ENCODE measurements around the gene SEPSECS. TPM values are rescaled to one million over a fixed set of nuclear protein-coding genes. Genes with fewer than 3 reads are reported as not detected.

SEPSECS gene
- total RNA-seq, 1 experiment from 2014 or later = 9.1 TPM

GRCh38 chr4:25092139-25092538, 68.1 kb downstream of the SEPSECS start:
- BruUV-seq (replicated peaks) = no TSS peak
- Histone ChIP-seq H4K20me1 (ENCODE audit: insufficient read depth) (no peaks in the 10 kb centered on the region), H2AFZ (no peak overlapping the region), H3K9me2 (ENCODE audit: insufficient read depth) (no peaks in the 10 kb centered on the region), H3K36me3 (ENCODE audit: low read depth) (no peaks in the 10 kb centered on the region), H3K9me3 (ENCODE audit: insufficient read depth, low read depth) (no peaks in the 10 kb centered on the region), H3K4me3 (no peak overlapping the region), H3K4me2 (no peak overlapping the region), H3K79me2 (ENCODE audit: low read depth) (no peaks in the 10 kb centered on the region), H3K27me3 (ENCODE audit: insufficient read depth, low read depth) (peaks cover 13% of the 10 kb centered on the region; the same call in 1 of the 2 replicates), H3K4me1 (replicated peaks; ENCODE audit: insufficient read depth) (no peaks in the 10 kb centered on the region), H3K27ac (no peak overlapping the region), H3F3A (ENCODE audit: insufficient read depth, low read depth) (no peaks in the 10 kb centered on the region)
- DNase-seq = no peak
- POLR2A ChIA-PET (ENCODE audit: unreplicated experiment) = no interaction called here
- TF ChIP-seq CTCF (conservative IDR thresholded peaks at IDR 0.05) (no peak), EZH2 (IDR thresholded peaks at IDR 0.05; ENCODE audit: low read depth) (no peak)
- intact Hi-C loops (cut with micrococcal nuclease; ENCODE audit: unreplicated experiment) = no loop called here
- CTCF ChIA-PET = no interaction called here

- intact Hi-C loops (cut with micrococcal nuclease; ENCODE audit: unreplicated experiment) = no loop called here
- Histone ChIP-seq H3K9me2 (ENCODE audit: insufficient read depth) (no peaks in the 10 kb centered on the region), H3K4me1 (replicated peaks; ENCODE audit: insufficient read depth) (no peaks in the 10 kb centered on the region), H3K27ac (no peak overlapping the region), H4K20me1 (ENCODE audit: insufficient read depth) (no peaks in the 10 kb centered on the region), H3K27me3 (ENCODE audit: insufficient read depth, low read depth) (peaks cover 13% of the 10 kb centered on the region; the same call in 1 of the 2 replicates), H3K4me3 (no peak overlapping the region), H3K79me2 (ENCODE audit: low read depth) (no peaks in the 10 kb centered on the region), H3K4me2 (no peak overlapping the region), H2AFZ (no peak overlapping the region), H3K9me3 (ENCODE audit: insufficient read depth, low read depth) (no peaks in the 10 kb centered on the region), H3K36me3 (ENCODE audit: low read depth) (no peaks in the 10 kb centered on the region), H3F3A (ENCODE audit: insufficient read depth, low read depth) (no peaks in the 10 kb centered on the region)
- BruUV-seq (replicated peaks) = no TSS peak
- TF ChIP-seq EZH2 (IDR thresholded peaks at IDR 0.05; ENCODE audit: low read depth) = no peak
- TF ChIP-seq CTCF (conservative IDR thresholded peaks at IDR 0.05) = no peak
- ChIA-PET CTCF (interaction anchor here (0.5 kb wide), 1 partner anchor 828 kb away, joined by 7 read pairs; no protein-coding TSS in a partner anchor), POLR2A (ENCODE audit: unreplicated experiment) (no interaction called here)
- DNase-seq = no peak
Observed at GRCh38 chr4:25090516-25090915, 69.7 kb downstream of the SEPSECS start.

- CTCF ChIA-PET = no interaction called here
- Histone ChIP-seq H3K4me1 (replicated peaks; ENCODE audit: insufficient read depth) (no peaks in the 10 kb centered on the region), H3K9me3 (ENCODE audit: insufficient read depth, low read depth) (no peaks in the 10 kb centered on the region), H3K27ac (no peak overlapping the region), H3K9me2 (ENCODE audit: insufficient read depth) (no peaks in the 10 kb centered on the region), H3K79me2 (ENCODE audit: low read depth) (no peaks in the 10 kb centered on the region), H3F3A (ENCODE audit: insufficient read depth, low read depth) (no peaks in the 10 kb centered on the region), H3K27me3 (ENCODE audit: insufficient read depth, low read depth) (peaks cover 20% of the 10 kb centered on the region; the same call in 1 of the 2 replicates), H3K4me3 (no peak overlapping the region), H2AFZ (no peak overlapping the region), H4K20me1 (ENCODE audit: insufficient read depth) (no peaks in the 10 kb centered on the region), H3K36me3 (ENCODE audit: low read depth) (no peaks in the 10 kb centered on the region), H3K4me2 (no peak overlapping the region)
- DNase-seq = no peak
- no TSS peak for BruUV-seq (replicated peaks)
- TF ChIP-seq CTCF (conservative IDR thresholded peaks at IDR 0.05) (no peak), EZH2 (IDR thresholded peaks at IDR 0.05; ENCODE audit: low read depth) (no peak)
- POLR2A ChIA-PET (ENCODE audit: unreplicated experiment) = no interaction called here
- intact Hi-C loops (cut with micrococcal nuclease; ENCODE audit: unreplicated experiment) = no loop called here
Observed at GRCh38 chr4:25089051-25089763, 71.0 kb downstream of the SEPSECS start.
